CD14-positive monocyte (primary cell): Measurements from ENCODE around the gene CMPK1. TPM values are rescaled to one million over a fixed set of nuclear protein-coding genes. Genes with fewer than 3 reads are reported as not detected.

ENCODE experiments used
- DNase-seq, 3 donors: peaks; one replicate each; pipeline ENCODE4 v3.0.0-alpha.2; 2011 to 2022
- H2AFZ ChIP-seq: 2 replicates; pipeline ENCODE4 v1.6.0; 2012; ENCODE audit warnings: mild to moderate bottlenecking, low read depth, low read length, inconsistent platforms; ENCODE audit not compliant: insufficient read depth, poor library complexity, severe bottlenecking
- H3K27ac ChIP-seq, 2 donors: 1 replicate in 1 of 2; 2 replicates in 1 of 2; pipeline ENCODE4 v1.5.1; 2012 to 2013; ENCODE audit warnings: low read length in 2 of 2, control low read depth in 1 of 2, inconsistent platforms in 1 of 2, low read depth in 1 of 2, mild to moderate bottlenecking in 1 of 2
- H3K27me3 ChIP-seq, 2 donors: one replicate each; pipeline versions ENCODE4 v1.6.0 to v1.6.1; 2011 to 2013; ENCODE audit warnings: low read length in 2 of 2; ENCODE audit not compliant: control insufficient read depth in 2 of 2, insufficient read depth in 2 of 2
- H3K36me3 ChIP-seq, 2 donors: replicated peaks in 1 of 2; 1 replicate in 1 of 2; 2 replicates in 1 of 2; pipeline versions ENCODE4 v1.5.1 to v1.6.1; 2012 to 2013; ENCODE audit warnings: low read length in 2 of 2, control low read depth in 1 of 2, inconsistent platforms in 1 of 2, mild to moderate bottlenecking in 1 of 2; ENCODE audit not compliant: insufficient read depth in 2 of 2, control insufficient read depth in 1 of 2
- H3K4me1 ChIP-seq, 2 donors: 1 replicate in 1 of 2; 2 replicates in 1 of 2; pipeline versions ENCODE4 v1.5.1 to v1.6.1; 2012 to 2013; ENCODE audit warnings: low read length in 2 of 2, control low read depth in 1 of 2, inconsistent platforms in 1 of 2, mild to moderate bottlenecking in 1 of 2, moderate library complexity in 1 of 2; ENCODE audit not compliant: insufficient read depth in 2 of 2, control insufficient read depth in 1 of 2
- H3K4me2 ChIP-seq: replicated peaks from 2 replicates; pipeline ENCODE3; 2012; ENCODE audit warnings: low read length, moderate library complexity, mild to moderate bottlenecking; ENCODE audit not compliant: poor library complexity, severe bottlenecking; ENCODE audit errors: extremely low read depth
- H3K4me3 ChIP-seq, 3 experiments: fragments of 200-600 bp in 1 of 3; sonication (generic) in 1 of 3; replicated peaks in 1 of 3; 1 replicate in 2 of 3; 2 replicates in 1 of 3; pipeline ENCODE4 v1.5.1; 2011 to 2013; ENCODE audit warnings: low read length in 3 of 3, mild to moderate bottlenecking in 3 of 3, control low read depth in 2 of 3, low read depth in 2 of 3, inconsistent platforms in 1 of 3, moderate library complexity in 1 of 3
- H3K79me2 ChIP-seq: 2 replicates; pipeline ENCODE4 v1.6.0; 2012; ENCODE audit warnings: mild to moderate bottlenecking, control low read depth, inconsistent platforms, low read length, moderate library complexity; ENCODE audit not compliant: insufficient read depth
- H3K9ac ChIP-seq: 2 replicates; pipeline ENCODE4 v1.6.0; 2017; ENCODE audit warnings: low read length, mild to moderate bottlenecking; ENCODE audit not compliant: insufficient read depth, poor library complexity, severe bottlenecking
- H3K9me3 ChIP-seq, 2 donors: replicated peaks in 1 of 2; 1 replicate in 1 of 2; 2 replicates in 1 of 2; pipeline versions ENCODE4 v1.5.1 to v1.6.1; 2012 to 2013; ENCODE audit warnings: low read length in 2 of 2, control low read depth in 1 of 2; ENCODE audit not compliant: control insufficient read depth in 1 of 2, insufficient read depth in 1 of 2
- H4K20me1 ChIP-seq: 2 replicates; pipeline ENCODE4 v1.6.0; 2012; ENCODE audit warnings: mild to moderate bottlenecking, low read length, control low read depth, moderate library complexity; ENCODE audit not compliant: insufficient read depth
- H3K27ac Mint-ChIP-seq, 7 donors: one replicate each; pipeline ENCODE4 v1.8.0; 2020; ENCODE audit warnings: mild to moderate bottlenecking in 7 of 7, mixed read lengths in 7 of 7, moderate library complexity in 6 of 7, inconsistent platforms in 2 of 7
- H3K27me3 Mint-ChIP-seq, 3 donors: one replicate each; pipeline ENCODE4 v1.8.0; 2021 to 2022; ENCODE audit warnings: low read depth in 3 of 3, mild to moderate bottlenecking in 3 of 3, mixed read lengths in 3 of 3, moderate library complexity in 3 of 3, inconsistent platforms in 1 of 3
- H3K36me3 Mint-ChIP-seq, 2 donors: one replicate each; pipeline ENCODE4 v1.8.0; 2020; ENCODE audit warnings: mixed read lengths in 2 of 2, inconsistent platforms in 1 of 2, mild to moderate bottlenecking in 1 of 2
- H3K4me1 Mint-ChIP-seq: one replicate; pipeline ENCODE4 v1.8.0; 2020; ENCODE audit warnings: mild to moderate bottlenecking, mixed read lengths
- H3K4me3 Mint-ChIP-seq, 2 donors: one replicate each; pipeline ENCODE4 v1.8.0; 2020; ENCODE audit warnings: mild to moderate bottlenecking in 2 of 2, mixed read lengths in 2 of 2, moderate library complexity in 1 of 2
- H3K9me3 Mint-ChIP-seq, 7 donors: one replicate each; pipeline ENCODE4 v1.8.0; 2020 to 2022; ENCODE audit warnings: mixed read lengths in 7 of 7, mild to moderate bottlenecking in 6 of 7, moderate library complexity in 6 of 7, inconsistent platforms in 2 of 7
- CTCF ChIP-seq: fragments of 200-600 bp; IDR thresholded peaks from one replicate; pipeline ENCODE4 v1.8.0; 2022; ENCODE audit warnings: antibody characterized with exemption, mild to moderate bottlenecking
- WGBS: methylation state at CpG from one replicate; pipeline ENCODE4 v1.1.5; 2013; ENCODE audit warnings: missing lambda C conversion rate; ENCODE audit not compliant: insufficient coverage; 5-methylcytosine and 5-hydroxymethylcytosine counted together
- intact Hi-C, 2 donors: fragments of 100-400 bp; cut with micrococcal nuclease; formaldehyde crosslinking; loops; one replicate each; pipeline versions ENCODE4 v1.15.0 to v1.15.1; 2023
- polyA plus RNA-seq, 3 donors: library from polyadenylated mRNA; depleted of rRNA in 1 of 3; unstranded in 2 of 3; stranded (reverse) in 1 of 3; fragments of 300-500 nt in 2 of 3; fragments of >200 nt in 1 of 3; fragmentation: Illumina TruSeq in 2 of 3; gene quantifications; 1 replicate in 2 of 3; 2 replicates in 1 of 3; pipeline ENCODE4 v1.2.3, GENCODE V29; 2012 to 2021

CMPK1 gene
- polyA plus RNA-seq, 3 donors = 17.4 to 67.6 (median 65.2) TPM

GRCh38 chr1:47325528-47325927, 8.1 kb upstream of the CMPK1 start:
- Mint-ChIP-seq H3K36me3 (no peaks in the 10 kb centered on the region), H3K4me3 (no peak overlapping the region), H3K9me3 (peaks cover 0 to 7% (median 0%) of the 10 kb centered on the region in 7 donors), H3K4me1 (no peaks in the 10 kb centered on the region), H3K27me3 (no peaks in the 10 kb centered on the region), H3K27ac (no peak overlapping the region)
- no peaks in the 10 kb centered on the region for H3K9me3 ChIP-seq
- no peaks in the 10 kb centered on the region for H3K4me1 ChIP-seq
- no peaks in the 10 kb centered on the region for H3K79me2 ChIP-seq
- no peaks in the 10 kb centered on the region for H4K20me1 ChIP-seq
- H3K27me3 ChIP-seq = no peaks in the 10 kb centered on the region
- H3K27ac ChIP-seq = no peak overlapping the region
- WGBS = no CpG with 5 or more reads among the region's 2 CpGs
- no peak overlapping the region for H3K4me3 ChIP-seq
- DNase-seq = no peak
- no peak overlapping the region for H3K4me2 ChIP-seq
- H2AFZ ChIP-seq = no peak overlapping the region
- no peak for TF ChIP-seq CTCF
- H3K9ac ChIP-seq = no peak overlapping the region
- intact Hi-C loops = no loop called here
- no peaks in the 10 kb centered on the region for H3K36me3 ChIP-seq

GRCh38 chr1:47326271-47326670, 7.3 kb upstream of the CMPK1 start:
- Histone ChIP-seq H3K27me3 (no peaks in the 10 kb centered on the region), H3K27ac (no peak overlapping the region), H3K4me1 (no peaks in the 10 kb centered on the region), H3K4me2 (no peak overlapping the region), H3K36me3 (no peaks in the 10 kb centered on the region), H3K9me3 (no peaks in the 10 kb centered on the region), H4K20me1 (no peaks in the 10 kb centered on the region), H3K79me2 (no peaks in the 10 kb centered on the region), H2AFZ (no peak overlapping the region), H3K9ac (no peak overlapping the region), H3K4me3 (no peak overlapping the region)
- H3K4me3 Mint-ChIP-seq = no peak overlapping the region
- H3K27me3 Mint-ChIP-seq = no peaks in the 10 kb centered on the region
- TF ChIP-seq CTCF = no peak
- 100% methylated on average over 1 of the region's 2 CpGs for WGBS
- DNase-seq = no peak
- H3K9me3 Mint-ChIP-seq = peaks cover 0 to 7% (median 0%) of the 10 kb centered on the region in 7 donors
- no peaks in the 10 kb centered on the region for H3K36me3 Mint-ChIP-seq
- no peak overlapping the region for H3K27ac Mint-ChIP-seq
- no peaks in the 10 kb centered on the region for H3K4me1 Mint-ChIP-seq
- intact Hi-C loops = no loop called here
